Activated T-cell treated with anti-CD3 and anti-CD28 coated beads, Interleukin-2, amount 50 U/mL, for 72 hours (primary cell): ENCODE measurements around the gene NRF1. TPM values are rescaled to one million over a fixed set of nuclear protein-coding genes. Genes with fewer than 3 reads are reported as not detected.

Experiments
- ATAC-seq, 2 donors: fragments of 150-1000 bp; cut with Tn5 transposase; replicated peaks in 1 of 2; 2 replicates each; pipeline ENCODE4 v1.10.0; 2021; ENCODE audit warnings: moderate library complexity in 2 of 2, mild to moderate bottlenecking in 1 of 2
- DNase-seq, 2 donors: peaks; one replicate each; pipeline ENCODE4 v3.0.0; 2021 to 2022; ENCODE audit warnings: mixed read lengths in 1 of 2
- H3K27ac Mint-ChIP-seq: one replicate; pipeline ENCODE4 v1.8.0; 2022; ENCODE audit warnings: mild to moderate bottlenecking, moderate library complexity, mixed read lengths
- H3K27me3 Mint-ChIP-seq: one replicate; pipeline ENCODE4 v1.8.0; 2022; ENCODE audit warnings: low read depth, mixed read lengths
- H3K36me3 Mint-ChIP-seq, 2 donors: one replicate each; pipeline ENCODE4 v1.8.0; 2022; ENCODE audit warnings: mixed read lengths in 2 of 2, mild to moderate bottlenecking in 1 of 2; ENCODE audit not compliant: insufficient read depth in 2 of 2
- H3K4me1 Mint-ChIP-seq: one replicate; pipeline ENCODE4 v1.8.0; 2022; ENCODE audit warnings: low read depth, mixed read lengths
- H3K4me3 Mint-ChIP-seq, 2 donors: one replicate each; pipeline ENCODE4 v1.8.0; 2022; ENCODE audit warnings: mild to moderate bottlenecking in 2 of 2, mixed read lengths in 2 of 2, moderate library complexity in 2 of 2
- H3K9me3 Mint-ChIP-seq, 2 donors: one replicate each; pipeline ENCODE4 v1.8.0; 2022; ENCODE audit warnings: mixed read lengths in 2 of 2
- total RNA-seq, 2 donors: library from RNA; stranded (reverse); gene quantifications; one replicate each; pipeline ENCODE4 v1.2.3, GENCODE V29; 2022

The NRF1 gene
- total RNA-seq, 2 donors from 2014 or later, result 22.1 to 25.1 TPM

DNA sequence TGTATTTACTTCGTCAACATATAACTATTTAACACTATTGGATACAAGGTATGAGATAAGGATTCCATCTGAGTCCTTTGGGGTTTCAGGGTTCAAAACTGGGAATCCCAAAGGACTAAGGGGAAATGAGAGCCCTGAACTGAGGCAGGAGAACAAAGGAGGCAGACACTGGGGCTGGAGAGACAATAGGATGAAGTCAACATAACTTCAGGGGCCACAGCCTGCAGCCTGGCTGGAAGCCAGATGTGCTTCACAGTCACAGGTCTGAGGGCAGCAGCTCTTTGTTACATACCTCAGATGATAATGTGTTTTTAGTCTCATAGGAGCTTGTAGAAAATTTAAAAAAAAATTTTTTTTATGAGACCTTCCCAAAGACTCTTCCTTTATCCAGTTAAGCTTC is 73.3 kb downstream of the NRF1 start:
- peaks cover 0 to 11% of the 10 kb centered on the region in 2 donors for H3K36me3 Mint-ChIP-seq
- H3K27ac Mint-ChIP-seq, result no peak overlapping the region
- H3K4me1 Mint-ChIP-seq, result no peaks in the 10 kb centered on the region
- no peak overlapping the region for H3K4me3 Mint-ChIP-seq
- no peak for ATAC-seq
- DNase-seq, result no peak
- H3K9me3 Mint-ChIP-seq, result no peaks in the 10 kb centered on the region
- H3K27me3 Mint-ChIP-seq, result no peaks in the 10 kb centered on the region

DNA sequence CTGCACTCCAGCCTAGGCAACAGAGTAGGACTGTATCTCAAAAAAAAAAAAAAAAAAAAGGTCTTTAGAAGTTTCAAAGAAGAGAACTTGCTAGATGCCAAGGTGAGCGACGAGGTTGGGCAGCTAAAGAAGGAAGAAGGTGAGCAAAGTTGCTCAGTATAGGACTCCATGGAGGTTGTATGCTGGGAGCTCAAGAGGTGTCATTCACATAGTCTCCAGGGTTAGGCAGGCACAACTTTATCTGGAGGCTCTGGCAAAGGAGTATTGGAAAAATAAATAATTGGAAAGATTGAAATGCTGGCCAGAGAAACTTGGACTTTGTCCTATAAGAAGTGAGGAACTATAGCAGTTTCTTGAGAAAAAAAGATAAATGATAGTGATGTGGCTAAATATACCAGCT is 74.5 kb downstream of the NRF1 start:
- Mint-ChIP-seq H3K9me3 (no peaks in the 10 kb centered on the region), H3K27ac (no peak overlapping the region), H3K4me3 (no peak overlapping the region), H3K4me1 (no peaks in the 10 kb centered on the region), H3K36me3 (peaks cover 0 to 8% of the 10 kb centered on the region in 2 donors), H3K27me3 (no peaks in the 10 kb centered on the region)
- no peak for DNase-seq
- no peak for ATAC-seq

- DNase-seq (no peak), ATAC-seq (no peak)
- Mint-ChIP-seq H3K4me3 (no peak overlapping the region), H3K36me3 (peaks cover 5 to 8% of the 10 kb centered on the region in 2 donors), H3K4me1 (peaks cover 2% of the 10 kb centered on the region), H3K27ac (no peak overlapping the region), H3K27me3 (no peaks in the 10 kb centered on the region), H3K9me3 (no peaks in the 10 kb centered on the region)
Observed at GRCh38 chr7:129688503-129689222, 77.1 kb downstream of the NRF1 start.

- Mint-ChIP-seq H3K27ac (no peak overlapping the region), H3K4me3 (no peak overlapping the region), H3K36me3 (peaks cover 4 to 5% of the 10 kb centered on the region in 2 donors), H3K27me3 (no peaks in the 10 kb centered on the region), H3K9me3 (no peaks in the 10 kb centered on the region), H3K4me1 (peaks cover 5% of the 10 kb centered on the region)
- DNase-seq (no peak), ATAC-seq (no peak)
Observed at GRCh38 chr7:129689995-129690581, 78.6 kb downstream of the NRF1 start.

GRCh38 chr7:129690701-129691100 is 79.2 kb downstream of the NRF1 start:
- Mint-ChIP-seq H3K9me3 (no peaks in the 10 kb centered on the region), H3K4me1 (peaks cover 5% of the 10 kb centered on the region), H3K4me3 (no peak overlapping the region), H3K27ac (no peak overlapping the region), H3K27me3 (no peaks in the 10 kb centered on the region), H3K36me3 (peaks cover 4 to 5% of the 10 kb centered on the region in 2 donors)
- ATAC-seq, result no peak
- no peak for DNase-seq

DNA sequence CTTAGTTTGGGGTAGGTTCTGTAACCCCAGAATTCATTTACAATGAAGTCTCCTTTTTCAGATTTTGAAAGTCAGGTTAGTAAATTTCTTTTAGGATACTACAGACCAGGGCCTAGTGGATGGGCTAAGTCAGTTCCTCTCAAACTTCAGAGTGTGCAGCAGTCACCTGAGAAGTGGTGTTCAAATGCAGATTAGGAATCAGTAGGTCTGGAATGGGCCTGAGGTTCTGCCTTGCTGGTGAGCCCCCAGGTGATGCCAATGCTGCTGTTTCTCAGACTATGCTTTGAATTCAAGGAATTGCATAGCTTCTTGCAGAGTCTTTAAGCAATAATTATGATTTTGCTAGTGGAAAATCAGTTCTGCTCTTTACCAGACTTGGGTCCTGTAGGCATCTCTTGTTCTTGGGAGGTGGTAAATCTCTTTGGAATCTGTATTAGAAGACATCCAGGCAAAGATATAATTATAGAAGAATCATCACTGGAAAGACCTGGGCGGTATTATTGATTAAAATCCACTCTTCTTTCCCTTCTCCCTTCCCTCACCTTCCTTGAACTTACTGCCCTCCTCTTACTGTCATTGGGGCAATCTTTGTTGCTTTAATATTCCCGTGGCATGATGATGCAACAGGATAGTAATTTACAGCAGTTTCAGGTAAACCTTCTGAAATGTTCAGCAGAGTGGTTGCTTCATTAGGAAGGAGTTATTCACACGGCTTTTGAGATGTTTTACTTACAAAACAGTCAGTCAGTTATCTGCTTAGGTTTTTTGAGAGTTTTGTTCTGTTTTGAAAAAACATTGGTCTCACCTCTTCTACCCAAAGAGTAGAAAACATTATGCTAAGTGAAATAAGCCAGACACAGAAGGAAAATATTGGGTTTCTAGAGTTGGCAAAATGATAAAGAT is 87.2 kb downstream of the NRF1 start:
- peak; percentile 34 to 35 for ATAC-seq
- peak overlapping the region; percentile 100 for H3K27ac Mint-ChIP-seq

DNA sequence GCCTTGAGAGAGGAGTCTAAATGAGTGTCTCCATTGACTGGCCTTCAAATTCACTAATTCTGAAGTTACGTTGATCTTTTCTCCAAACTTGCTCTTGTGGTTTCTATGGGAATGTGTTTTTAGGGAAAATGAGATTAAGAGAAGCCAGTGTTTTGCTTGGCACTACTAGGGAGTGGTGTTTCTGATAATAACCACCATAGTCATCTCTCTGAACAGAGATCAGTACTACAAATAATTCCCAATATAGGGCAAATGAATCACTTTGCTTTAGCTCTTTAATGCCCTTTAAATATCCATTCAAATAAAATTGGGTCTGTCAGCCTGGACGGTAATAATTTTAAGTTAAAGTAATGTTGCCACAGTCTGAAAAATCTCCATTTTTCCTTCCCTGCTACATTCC is 90.8 kb downstream of the NRF1 start:
- H3K4me1 Mint-ChIP-seq, result peaks cover 12% of the 10 kb centered on the region
- no peaks in the 10 kb centered on the region for H3K9me3 Mint-ChIP-seq
- DNase-seq (no peak), ATAC-seq (no peak)
- H3K36me3 Mint-ChIP-seq, result peaks cover 1 to 7% of the 10 kb centered on the region in 2 donors
- H3K27me3 Mint-ChIP-seq, result no peaks in the 10 kb centered on the region
- no peak overlapping the region for H3K4me3 Mint-ChIP-seq
- no peak overlapping the region for H3K27ac Mint-ChIP-seq

More for the DNA sequence above, 87.2 kb downstream of the NRF1 start:
- DNase-seq, result no peak
- Mint-ChIP-seq H3K4me1 (peaks cover 14% of the 10 kb centered on the region), H3K27me3 (no peaks in the 10 kb centered on the region), H3K9me3 (no peaks in the 10 kb centered on the region), H3K36me3 (peaks cover 1 to 8% of the 10 kb centered on the region in 2 donors), H3K4me3 (peak overlapping the region; percentile 31 to 36)

DNA sequence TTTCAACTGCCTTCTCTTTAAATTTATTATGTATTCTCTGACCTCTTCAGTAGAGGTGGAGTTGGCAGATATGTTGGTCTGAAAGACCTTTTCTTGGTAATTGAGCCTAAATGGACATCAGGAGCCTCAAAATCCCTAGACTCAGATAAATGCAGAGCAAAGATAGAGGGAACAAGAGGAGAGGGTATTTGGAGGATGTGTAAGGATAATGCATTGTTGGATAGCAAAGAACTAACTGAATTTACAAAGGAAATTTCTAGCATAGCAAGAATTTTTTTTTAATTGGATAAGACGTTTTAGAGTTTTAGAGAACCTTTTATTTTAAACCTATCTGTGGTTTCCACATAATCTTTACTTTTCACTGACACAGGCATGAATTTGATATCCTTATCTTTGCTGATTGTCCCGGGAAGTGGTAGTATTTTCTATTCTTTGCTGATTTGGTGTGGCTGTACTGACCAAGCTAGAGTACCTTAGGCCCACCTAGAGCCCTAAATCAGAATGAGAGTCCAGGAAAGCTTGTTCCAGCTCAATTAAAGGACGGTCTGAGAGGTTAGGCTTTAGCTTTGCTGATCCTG is 91.3 kb downstream of the NRF1 start:
- Mint-ChIP-seq H3K4me3 (no peak overlapping the region), H3K4me1 (peaks cover 12% of the 10 kb centered on the region), H3K36me3 (peaks cover 1 to 5% of the 10 kb centered on the region in 2 donors), H3K27me3 (no peaks in the 10 kb centered on the region), H3K27ac (no peak overlapping the region), H3K9me3 (no peaks in the 10 kb centered on the region)
- no peak for ATAC-seq
- no peak for DNase-seq

- no peak overlapping the region for H3K27ac Mint-ChIP-seq
- no peaks in the 10 kb centered on the region for H3K9me3 Mint-ChIP-seq
- peaks cover 9% of the 10 kb centered on the region for H3K4me1 Mint-ChIP-seq
- no peaks in the 10 kb centered on the region for H3K27me3 Mint-ChIP-seq
- peaks cover 0 to 3% of the 10 kb centered on the region in 2 donors for H3K36me3 Mint-ChIP-seq
- no peak for ATAC-seq
- H3K4me3 Mint-ChIP-seq, result no peak overlapping the region
- DNase-seq, result no peak
Observed at GRCh38 chr7:129703751-129704150, 92.2 kb downstream of the NRF1 start.

- peaks cover 0 to 8% of the 10 kb centered on the region in 2 donors for H3K36me3 Mint-ChIP-seq
- DNase-seq (no peak), ATAC-seq (no peak)
- H3K4me3 Mint-ChIP-seq, result no peak overlapping the region
- no peaks in the 10 kb centered on the region for H3K27me3 Mint-ChIP-seq
- H3K9me3 Mint-ChIP-seq, result no peaks in the 10 kb centered on the region
- peak overlapping the region; percentile 1 for H3K27ac Mint-ChIP-seq
- no peaks in the 10 kb centered on the region for H3K4me1 Mint-ChIP-seq
Observed at GRCh38 chr7:129707910-129708499, 96.5 kb downstream of the NRF1 start.

DNA sequence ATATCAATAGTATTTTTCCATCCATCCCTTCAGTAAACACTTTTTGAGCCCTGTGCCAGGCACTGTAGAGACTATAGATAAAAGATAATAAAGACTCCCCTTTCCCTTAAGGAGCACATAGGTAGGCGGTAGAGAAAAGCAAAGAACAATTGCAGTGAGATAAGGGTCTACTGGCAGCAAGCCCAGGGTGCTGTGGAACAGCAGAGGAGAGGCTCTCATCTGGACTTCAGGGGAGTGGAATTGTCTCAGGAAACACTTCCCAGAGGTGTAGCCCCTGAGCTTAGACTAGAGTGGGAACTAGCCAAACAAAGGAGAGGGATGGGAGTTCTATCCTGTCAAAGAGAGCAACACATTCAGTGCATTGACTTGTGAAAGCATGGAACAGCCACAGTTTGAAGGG is 102.0 kb downstream of the NRF1 start:
- Mint-ChIP-seq H3K4me3 (no peak overlapping the region), H3K4me1 (no peaks in the 10 kb centered on the region), H3K9me3 (no peaks in the 10 kb centered on the region), H3K27me3 (no peaks in the 10 kb centered on the region), H3K36me3 (peaks cover 1 to 8% of the 10 kb centered on the region in 2 donors), H3K27ac (no peak overlapping the region)
- ATAC-seq (no peak), DNase-seq (no peak)

DNA sequence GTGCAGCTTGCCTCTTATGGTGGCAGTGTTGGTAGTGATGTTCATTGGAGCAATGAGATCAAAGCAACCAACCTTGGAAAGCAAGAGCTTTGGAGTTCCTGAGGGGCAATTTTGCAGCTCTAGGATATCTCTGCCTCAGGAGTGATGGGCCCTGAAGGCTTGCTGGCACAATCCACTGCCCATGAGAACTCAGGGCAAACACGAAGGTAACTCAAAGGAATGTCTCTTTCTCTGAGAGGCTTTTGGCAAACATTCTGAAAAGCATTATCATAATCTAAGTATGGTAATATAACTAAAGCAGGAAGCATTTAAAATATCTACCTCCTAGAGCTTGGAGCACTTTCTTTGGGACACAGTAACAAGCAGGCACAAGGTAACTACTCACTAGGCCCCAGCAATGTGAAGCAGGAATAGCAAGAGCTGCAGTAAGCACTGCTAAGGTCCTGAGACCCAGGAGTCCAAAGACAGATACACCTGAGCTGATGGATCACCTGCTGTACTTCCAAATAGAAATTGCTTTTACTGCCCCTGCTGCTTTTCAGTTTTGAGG is 103.1 kb downstream of the NRF1 start:
- no peak for DNase-seq

More for the DNA sequence above, 103.1 kb downstream of the NRF1 start:
- Mint-ChIP-seq H3K9me3 (no peaks in the 10 kb centered on the region), H3K4me1 (no peaks in the 10 kb centered on the region), H3K27ac (no peak overlapping the region), H3K27me3 (no peaks in the 10 kb centered on the region), H3K36me3 (peaks cover 1 to 10% of the 10 kb centered on the region in 2 donors), H3K4me3 (no peak overlapping the region)
- ATAC-seq, result no peak
